H1 (cell line): Measurements from ENCODE around the gene PRRC1. TPM values are rescaled to one million over a fixed set of nuclear protein-coding genes. Genes with fewer than 3 reads are reported as not detected.

ENCODE experiments used
- CTCF ChIA-PET: fragments of 300-600 bp; sonication (Branson Sonifier 250); formaldehyde crosslinking; loops from one replicate; lab custom pipeline; 2021; ENCODE audit not compliant: partially characterized antibody; lab: Charles Lee
- POLR2A ChIA-PET: fragments of 300-600 bp; sonication (Branson Sonifier 250); formaldehyde crosslinking; loops from one replicate; lab custom pipeline; 2021; ENCODE audit warnings: inconsistent platforms; ENCODE audit not compliant: partially characterized antibody; lab: Charles Lee
- DNase-seq, 2 experiments: peaks; one replicate each; pipeline versions ENCODE4 v3.0.0 to v3.0.0-alpha.2; 2010 to 2022; ENCODE audit warnings: low spot score in 2 of 2, low read depth in 1 of 2, mixed read lengths in 1 of 2
- FAIRE-seq: peaks from 2 replicates; lab custom pipeline; 2011; peaks lifted over from hg19 to GRCh38; lab: Jason Lieb, UNC
- H2AFZ ChIP-seq: 2 replicates; pipeline ENCODE4 v1.8.1; 2012; ENCODE audit warnings: low read length, inconsistent platforms
- H2AK5ac ChIP-seq: 2 replicates; pipeline ENCODE4 v1.6.1; 2013; ENCODE audit warnings: low read depth, low read length
- H2BK120ac ChIP-seq: replicated peaks from 2 replicates; pipeline ENCODE3; 2013; ENCODE audit warnings: low read depth, low read length, inconsistent platforms
- H2BK12ac ChIP-seq: 2 replicates; pipeline ENCODE4 v1.6.1; 2013; ENCODE audit warnings: low read depth, low read length
- H2BK15ac ChIP-seq: 2 replicates; pipeline ENCODE4 v1.6.1; 2013; ENCODE audit warnings: low read length
- H2BK20ac ChIP-seq: 2 replicates; pipeline ENCODE4 v1.6.1; 2013; ENCODE audit warnings: low read length
- H2BK5ac ChIP-seq: 2 replicates; pipeline ENCODE4 v1.6.1; 2013; ENCODE audit warnings: low read depth, low read length
- H3K14ac ChIP-seq: 2 replicates; pipeline ENCODE4 v1.6.1; 2013; ENCODE audit warnings: inconsistent platforms; ENCODE audit not compliant: insufficient read length
- H3K18ac ChIP-seq: 2 replicates; pipeline ENCODE4 v1.6.1; 2013; ENCODE audit warnings: low read length; ENCODE audit errors: extremely low read depth
- H3K23ac ChIP-seq: 2 replicates; pipeline ENCODE4 v1.6.1; 2013; ENCODE audit warnings: inconsistent platforms; ENCODE audit not compliant: insufficient read length
- H3K23me2 ChIP-seq: 2 replicates; pipeline ENCODE4 v1.6.1; 2013; ENCODE audit warnings: low read depth, low read length
- H3K27ac ChIP-seq: 2 replicates; pipeline ENCODE4 v1.6.1; 2011; ENCODE audit warnings: low read depth, low read length, inconsistent platforms
- H3K27me3 ChIP-seq, 4 experiments: replicated peaks in 1 of 4; 1 replicate in 1 of 4; 2 replicates in 3 of 4; pipeline versions ENCODE4 v1.6.1 to v1.8.1; 2011 to 2013; ENCODE audit warnings: low read length in 3 of 4, mild to moderate bottlenecking in 3 of 4, inconsistent platforms in 2 of 4, mixed read lengths in 2 of 4, moderate library complexity in 1 of 4; ENCODE audit not compliant: control insufficient read depth in 3 of 4, insufficient read depth in 3 of 4; ENCODE audit errors: extremely low read depth in 1 of 4
- H3K36me3 ChIP-seq, 4 experiments: 2 replicates each; pipeline versions ENCODE4 v1.6.1 to v1.8.1; 2011 to 2013; ENCODE audit warnings: mild to moderate bottlenecking in 4 of 4, low read length in 3 of 4, moderate library complexity in 2 of 4, control low read depth in 1 of 4, inconsistent platforms in 1 of 4; ENCODE audit not compliant: insufficient read depth in 4 of 4, control insufficient read depth in 2 of 4
- H3K4ac ChIP-seq: replicated peaks from 2 replicates; pipeline ENCODE3; 2013; ENCODE audit warnings: low read length, low read depth, mixed read lengths, inconsistent platforms; ENCODE audit not compliant: insufficient read length
- H3K4me1 ChIP-seq, 4 experiments: replicated peaks in 1 of 4; 1 replicate in 1 of 4; 2 replicates in 3 of 4; pipeline versions ENCODE4 v1.6.1 to v1.8.1; 2011 to 2013; ENCODE audit warnings: low read length in 3 of 4, inconsistent platforms in 2 of 4, mixed read lengths in 1 of 4; ENCODE audit not compliant: insufficient read depth in 4 of 4, control insufficient read depth in 3 of 4
- H3K4me2 ChIP-seq, 2 experiments: 2 replicates each; pipeline versions ENCODE4 v1.6.1 to v1.8.1; 2011 to 2013; ENCODE audit warnings: low read depth in 2 of 2, low read length in 2 of 2, control low read depth in 1 of 2, inconsistent platforms in 1 of 2, mild to moderate bottlenecking in 1 of 2; ENCODE audit not compliant: insufficient read depth in 1 of 2
- H3K4me3 ChIP-seq, 4 experiments: fragments of 200-600, 300-600 bp in 1 of 4; sonication (generic), shearing (Covaris generic), sonication (Bioruptor Twin) in 1 of 4; 2 replicates each; pipeline versions ENCODE4 v1.5.1 to v1.8.1; 2011 to 2016; ENCODE audit warnings: low read length in 4 of 4, low read depth in 3 of 4, control low read depth in 2 of 4, inconsistent platforms in 2 of 4, mild to moderate bottlenecking in 2 of 4, mixed read lengths in 1 of 4, moderate library complexity in 1 of 4; ENCODE audit not compliant: insufficient read depth in 2 of 4; ENCODE audit errors: extremely low read depth in 1 of 4
- H3K56ac ChIP-seq: replicated peaks from 2 replicates; pipeline ENCODE3; 2013; ENCODE audit warnings: low read depth, mild to moderate bottlenecking, mixed read lengths, low read length, inconsistent platforms; ENCODE audit not compliant: insufficient read length
- H3K79me1 ChIP-seq: 2 replicates; pipeline ENCODE4 v1.6.1; 2013; ENCODE audit warnings: low read depth, low read length, control low read depth
- H3K79me2 ChIP-seq, 2 experiments: 2 replicates each; pipeline versions ENCODE4 v1.6.1 to v1.8.1; 2012 to 2013; ENCODE audit warnings: low read length in 2 of 2, mild to moderate bottlenecking in 2 of 2, inconsistent platforms in 1 of 2; ENCODE audit not compliant: insufficient read depth in 2 of 2, control insufficient read depth in 1 of 2
- H3K9ac ChIP-seq, 4 experiments: replicated peaks in 1 of 4; 1 replicate in 1 of 4; 2 replicates in 3 of 4; pipeline versions ENCODE4 v1.6.1 to v1.8.1; 2011 to 2013; ENCODE audit warnings: low read depth in 3 of 4, low read length in 3 of 4, control low read depth in 2 of 4, mild to moderate bottlenecking in 2 of 4, moderate library complexity in 2 of 4, inconsistent platforms in 1 of 4; ENCODE audit errors: extremely low read depth in 1 of 4
- H3K9me3 ChIP-seq, 2 experiments: 2 replicates each; pipeline versions ENCODE4 v1.6.1 to v1.8.1; 2012 to 2013; ENCODE audit warnings: mild to moderate bottlenecking in 2 of 2, moderate library complexity in 2 of 2, control low read depth in 1 of 2, inconsistent platforms in 1 of 2, low read depth in 1 of 2, low read length in 1 of 2, mixed read lengths in 1 of 2; ENCODE audit not compliant: insufficient read depth in 2 of 2
- H4K20me1 ChIP-seq, 2 experiments: replicated peaks in 1 of 2; 2 replicates each; pipeline versions ENCODE3 to v1.8.1; 2011 to 2013; ENCODE audit warnings: inconsistent platforms in 2 of 2, low read length in 2 of 2, mild to moderate bottlenecking in 1 of 2; ENCODE audit not compliant: insufficient read depth in 2 of 2, control insufficient read depth in 1 of 2
- H4K5ac ChIP-seq: 2 replicates; pipeline ENCODE4 v1.6.1; 2013; ENCODE audit warnings: low read length, low read depth, mixed read lengths, inconsistent platforms; ENCODE audit not compliant: insufficient read length
- H4K8ac ChIP-seq: 2 replicates; pipeline ENCODE4 v1.8.0; 2013; ENCODE audit warnings: mild to moderate bottlenecking, moderate library complexity, low read length, inconsistent platforms; ENCODE audit not compliant: insufficient read depth; ENCODE audit errors: extremely low read depth
- H4K91ac ChIP-seq: replicated peaks from 2 replicates; pipeline ENCODE3; 2013; ENCODE audit warnings: low read length, mixed read lengths, inconsistent platforms; ENCODE audit not compliant: insufficient read length
- CBX5 ChIP-seq: fragments of 300-800, 300-1000 bp; sonication (generic); IDR thresholded peaks from 2 replicates; pipeline ENCODE4 v1.7.1; 2016; ENCODE audit warnings: antibody characterized with exemption, low read length, low read depth
- CBX8 ChIP-seq: fragments of 300-800, 300-1000 bp; sonication (generic); IDR thresholded peaks from 2 replicates; pipeline ENCODE4 v1.7.1; 2016; ENCODE audit warnings: low read depth, low read length, borderline replicate concordance
- CHD2 ChIP-seq: IDR thresholded peaks from 2 replicates; pipeline ENCODE4 v1.6.1; 2012; ENCODE audit warnings: low read length, improper control_type of control experiment
- CREB1 ChIP-seq: IDR thresholded peaks from 2 replicates; pipeline ENCODE4 v1.6.1; 2012; ENCODE audit warnings: inconsistent platforms
- GABPA ChIP-seq: IDR thresholded peaks from 2 replicates; pipeline ENCODE4 v1.6.1; 2011; ENCODE audit warnings: mild to moderate bottlenecking, low read length, moderate library complexity, borderline replicate concordance; ENCODE audit not compliant: insufficient read depth
- JUN ChIP-seq: IDR thresholded peaks from 2 replicates; pipeline ENCODE4 v1.6.1; 2011; ENCODE audit warnings: low read depth, mild to moderate bottlenecking, improper control_type of control experiment, low read length
- JUND ChIP-seq: IDR thresholded peaks from 2 replicates; pipeline ENCODE4 v1.6.1; 2011; ENCODE audit warnings: mild to moderate bottlenecking, improper control_type of control experiment, low read length
- POLR2A ChIP-seq, 2 experiments: IDR thresholded peaks; 1 replicate in 1 of 2; 2 replicates in 1 of 2; pipeline ENCODE4 v1.6.1; 2011; ENCODE audit warnings: low read depth in 2 of 2, low read length in 2 of 2, mild to moderate bottlenecking in 2 of 2; ENCODE audit errors: control extremely low read depth in 1 of 2
- SAP30 ChIP-seq: fragments of 300-600 bp; sonication (generic); IDR thresholded peaks from 2 replicates; pipeline ENCODE4 v1.7.1; 2012; ENCODE audit warnings: low read length, moderate library complexity, mild to moderate bottlenecking, inconsistent platforms; ENCODE audit not compliant: insufficient read depth, insufficient replicate concordance
- SUZ12 ChIP-seq: fragments of 200-600 bp; sonication (generic); IDR thresholded peaks from 2 replicates; pipeline ENCODE4 v1.6.1; 2012; ENCODE audit warnings: mild to moderate bottlenecking, inconsistent platforms, low read length, moderate library complexity, mixed read lengths
- ZNF274 ChIP-seq: IDR thresholded peaks from 2 replicates; pipeline ENCODE4 v1.7.0; 2012; ENCODE audit warnings: low read length, borderline replicate concordance; ENCODE audit errors: extremely low read depth
- WGBS, 2 experiments: shearing (Covaris generic) in 1 of 2; methylation state at CpG; one replicate each; pipeline versions ENCODE4 v1.1.6 to v1.1.7; 2013 to 2015; ENCODE audit warnings: low lambda C conversion rate in 2 of 2, mixed read lengths in 2 of 2, inconsistent platforms in 1 of 2, low coverage in 1 of 2, missing lambda C conversion rate in 1 of 2; ENCODE audit not compliant: insufficient replicate concordance in 2 of 2, insufficient coverage in 1 of 2, insufficient read length in 1 of 2; ENCODE audit errors: extremely low coverage in 1 of 2, missing lambda C conversion rate in 1 of 2; 5-methylcytosine and 5-hydroxymethylcytosine counted together
- polyA plus RNA-seq, 7 experiments: library from polyadenylated mRNA; depleted of rRNA in 3 of 7; stranded (reverse) in 5 of 7; unstranded in 2 of 7; fragments of >200 nt in 5 of 7; fragments of 200-250 nt in 2 of 7; gene quantifications; 1 replicate in 5 of 7; 2 replicates in 1 of 7; 4 replicates in 1 of 7; pipeline versions ENCODE4 v1.2.1 to v1.2.3, GENCODE V29; 2011 to 2013; ENCODE audit warnings: missing spikeins in 2 of 7, mixed read lengths in 2 of 7
- total RNA-seq: library from RNA; stranded (reverse); fragmentation: NEBNext Ultra II Directional; extraction: Animal tissue kit (Norgen Biotek cat#: 25700); gene quantifications from 2 replicates; pipeline ENCODE4 v1.2.1, GENCODE V29; 2021

Gene PRRC1
- total and polyA plus RNA-seq, 2 of the 8 experiments (the other 6 are each of a cell fraction or from before 2014, with no cell fraction given) = 54.6 to 78.6 TPM

- Histone ChIP-seq H2BK12ac (no peak overlapping the region), H3K79me1 (no peaks in the 10 kb centered on the region), H2BK120ac (no peak overlapping the region), H4K20me1 (peaks cover 6 to 7% of the 10 kb centered on the region in 2 experiments), H2AFZ (no peak overlapping the region), H3K27ac (no peak overlapping the region), H3K9ac (no peak overlapping the region), H4K91ac (no peak overlapping the region), H3K36me3 (peaks cover 5 to 32% (median 12%) of the 10 kb centered on the region in 4 experiments), H3K4me1 (peaks cover 0 to 3% (median 1%) of the 10 kb centered on the region in 4 experiments; a peak in 2 of 7 replicates), H2BK15ac (no peak overlapping the region), H3K56ac (no peak overlapping the region), H3K23ac (no peak overlapping the region), H3K9me3 (no peaks in the 10 kb centered on the region), H2BK5ac (no peak overlapping the region), H2AK5ac (no peak overlapping the region), H2BK20ac (no peak overlapping the region), H3K4ac (no peak overlapping the region), H3K4me2 (peak overlapping the region; percentile 73 to 79; a peak in 3 of 4 replicates), H3K4me3 (peak overlapping the region in 1 of 4 experiments; percentile 99; a peak in 1 of 8 replicates), H3K79me2 (peaks cover 19 to 59% of the 10 kb centered on the region in 2 experiments), H4K8ac (no peak overlapping the region), H3K14ac (no peak overlapping the region), H3K23me2 (peaks cover 5% of the 10 kb centered on the region), H3K27me3 (no peaks in the 10 kb centered on the region), H4K5ac (no peak overlapping the region), H3K18ac (no peak overlapping the region)
- 89% methylated on average over 4 of the region's 4 CpGs; no CpG with 5 or more reads in 1 of the 2 experiments for WGBS, 2 experiments
- CTCF ChIA-PET = interaction anchor here (1.0 to 1.3 kb wide), 2 partner anchors 14 to 27 kb away, joined by 3 to 6 read pairs; no protein-coding TSS in a partner anchor
- DNase-seq (no peak), FAIRE-seq (no peak)
- POLR2A ChIA-PET = interaction anchor here (0.6 kb wide), 1 partner anchor 9 kb away, joined by 6 read pairs; no protein-coding TSS in a partner anchor
- TF ChIP-seq JUN (no peak), JUND (no peak), SUZ12 (no peak), CBX5 (no peak), POLR2A (IDR thresholded peaks at IDR 0.05; ENCODE audit: control extremely low read depth in 1 of 2, low read depth in 2 of 2, low read length in 2 of 2) (no peak), SAP30 (no peak), CBX8 (no peak), ZNF274 (no peak), GABPA (no peak), CHD2 (no peak), CREB1 (no peak)
Measured at GRCh38 chr5:127519527-127519926, 2.1 kb downstream of the PRRC1 start.
